Medulla oblongata (tissue), 1 donor: ENCODE data around the gene CACNA1C.
"Not testable (repeated sequence)": the region's sequence is repeated elsewhere in the genome, so short reads cannot be mapped to it uniquely, and the experiment has no call there.

Experiments
- DNase-seq: peaks from one replicate; pipeline ENCODE4 v3.0.0-alpha.2; 2015; ENCODE audit errors: extremely low spot score

The CACNA1C gene

GRCh38 chr12:2076196-2076570, 23.4 kb downstream of the CACNA1C start:
- no peak for DNase-seq

DNA sequence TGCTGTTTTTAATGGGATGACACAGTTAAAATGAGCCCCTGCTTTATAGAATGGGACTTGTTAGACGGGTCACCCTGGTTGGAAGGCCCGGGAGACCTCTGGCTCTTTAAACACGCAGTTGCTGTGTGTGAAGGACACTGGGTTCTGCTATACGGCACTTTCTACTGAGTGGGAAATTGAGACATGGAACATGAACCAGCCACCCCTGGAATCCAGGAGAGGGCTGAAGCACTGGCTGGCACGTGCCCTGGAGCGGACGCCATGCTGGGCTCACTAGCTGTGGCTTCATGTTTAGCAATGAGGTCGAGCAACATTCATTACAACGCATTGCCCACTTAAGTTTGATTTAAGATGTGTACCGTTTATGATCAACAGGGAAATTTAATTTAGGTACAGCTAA, 23.9 kb downstream of the CACNA1C start:
- no peak for DNase-seq

GRCh38 chr12:2080604-2081003, 27.8 kb downstream of the CACNA1C start:
- no peak for DNase-seq

- no peak for DNase-seq
Observed at GRCh38 chr12:2082321-2082720, 29.5 kb downstream of the CACNA1C start.

DNA sequence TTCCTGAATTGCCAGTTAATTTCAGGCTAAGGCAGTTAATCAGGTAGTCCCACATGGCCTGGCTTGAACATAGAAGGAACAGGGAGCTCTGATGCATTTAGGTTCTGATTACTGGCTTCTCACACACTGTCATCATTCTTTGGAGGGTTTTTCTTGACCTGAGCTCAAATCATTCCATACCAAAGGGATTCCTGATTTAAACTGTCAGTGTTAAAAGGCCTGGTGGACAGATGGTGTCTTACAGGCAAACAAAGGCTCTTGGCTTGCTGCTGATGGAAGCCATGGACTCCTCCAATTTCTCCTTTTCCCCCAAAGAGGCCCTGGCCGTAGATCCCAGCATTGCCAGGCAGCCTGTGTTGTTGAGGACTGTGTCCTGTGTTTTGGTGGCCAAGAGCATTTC, 30.2 kb downstream of the CACNA1C start:
- no peak for DNase-seq

DNA sequence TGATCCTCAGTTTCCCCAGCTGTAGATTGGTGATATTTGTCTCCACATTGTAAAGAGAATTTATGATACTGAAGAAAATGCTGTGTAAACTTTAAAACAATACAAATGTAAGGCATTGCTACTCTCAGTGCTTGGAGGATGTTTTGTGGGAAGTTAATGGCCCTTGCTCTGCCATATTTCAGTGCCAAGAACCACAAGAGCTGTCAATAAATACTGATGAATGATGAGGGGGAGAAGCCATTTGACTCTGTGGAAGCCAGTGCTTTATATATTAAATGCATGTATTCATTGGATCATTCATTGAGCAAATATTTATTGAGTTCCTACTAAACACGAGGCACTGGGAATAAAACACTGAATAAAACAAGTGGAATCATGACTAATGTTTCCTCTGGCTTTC, 30.8 kb downstream of the CACNA1C start:
- DNase-seq: no peak

- no peak for DNase-seq
Observed at GRCh38 chr12:2084553-2085296, 31.9 kb downstream of the CACNA1C start.

- no peak for DNase-seq
Observed at GRCh38 chr12:2092354-2092753, 39.6 kb downstream of the CACNA1C start.

DNA sequence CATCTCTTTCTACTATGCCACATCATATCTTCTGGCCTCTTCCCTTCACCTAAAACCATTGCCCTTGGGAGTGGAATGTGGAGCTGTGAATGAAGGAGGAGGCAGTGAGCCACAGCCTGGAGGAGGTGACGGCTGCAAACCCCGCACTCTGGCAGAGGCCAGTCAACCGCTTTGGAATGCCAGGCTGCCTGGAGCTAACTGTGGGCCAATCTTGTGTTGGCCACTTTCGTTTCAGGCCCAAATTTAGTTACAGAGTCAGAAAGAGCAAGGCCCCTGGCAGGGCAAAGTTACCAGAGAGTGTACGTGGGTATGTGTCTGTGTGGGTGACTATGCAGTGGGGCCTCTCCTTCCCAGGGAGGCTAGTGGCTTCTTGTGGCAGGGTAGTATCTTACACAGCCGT, 40.1 kb downstream of the CACNA1C start:
- no peak for DNase-seq

DNA sequence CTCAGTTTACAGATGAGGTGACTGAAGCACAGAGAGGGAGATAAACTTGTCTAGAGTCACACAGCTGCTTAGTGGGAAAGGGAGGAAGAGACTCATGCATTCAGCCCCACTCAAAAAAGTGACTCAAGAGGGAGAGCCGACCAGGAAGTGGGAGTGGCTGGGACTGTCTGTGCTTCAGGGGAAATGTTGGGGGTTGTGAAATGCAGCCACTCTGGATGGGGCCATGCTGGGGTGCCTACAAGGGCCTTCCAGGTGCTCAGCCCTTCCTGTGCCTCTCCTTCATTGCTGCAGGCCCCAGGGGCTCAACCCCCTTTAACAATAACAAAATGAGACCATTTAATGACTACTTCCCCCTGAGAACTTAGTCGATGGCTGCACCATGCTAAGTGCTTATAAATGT, 41.8 kb downstream of the CACNA1C start:
- no peak for DNase-seq

- no peak for DNase-seq
Observed at GRCh38 chr12:2095878-2096277, 43.1 kb downstream of the CACNA1C start.

DNA sequence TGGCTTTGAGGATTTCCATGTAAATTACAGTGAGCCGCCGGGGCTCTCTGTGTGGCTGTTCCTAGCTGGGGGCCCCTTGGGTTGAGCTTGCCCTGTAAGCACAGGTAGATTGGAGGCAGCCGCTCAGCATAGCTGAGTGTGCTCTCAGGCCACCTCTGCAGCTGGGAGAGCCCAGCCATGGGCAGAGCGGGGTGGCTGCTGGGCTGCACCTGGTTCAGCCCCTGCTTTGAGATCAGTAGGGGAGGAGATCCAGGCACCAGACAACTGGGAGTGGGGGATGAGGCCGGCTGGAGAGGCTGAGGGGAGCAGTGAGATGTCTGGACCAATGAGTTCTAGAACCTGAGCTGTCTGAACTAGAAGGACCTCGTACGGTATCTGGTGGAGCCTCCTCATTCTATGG, 44.8 kb downstream of the CACNA1C start:
- DNase-seq: no peak

GRCh38 chr12:2098852-2099251, 46.1 kb downstream of the CACNA1C start:
- DNase-seq: no peak

DNA sequence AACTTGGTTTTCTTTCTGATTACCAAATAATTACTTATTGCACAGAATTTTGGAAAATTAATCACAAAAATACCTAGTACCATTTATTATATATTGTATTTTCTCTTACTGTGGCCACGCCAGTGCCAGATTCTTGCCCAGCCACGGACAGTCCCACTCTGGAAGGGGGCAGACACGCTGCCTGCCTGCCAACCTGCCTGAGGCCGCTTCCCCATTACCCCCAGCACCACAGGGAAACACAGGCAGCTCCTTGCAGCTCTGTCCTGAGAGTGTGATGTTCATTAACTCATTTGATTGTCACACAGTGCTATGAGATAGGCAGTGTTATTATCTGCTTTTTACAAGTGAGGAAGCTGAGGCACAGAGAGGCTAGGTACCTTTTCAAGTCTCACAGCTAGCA, 46.8 kb downstream of the CACNA1C start:
- no peak for DNase-seq

GRCh38 chr12:2101359-2101758, 48.6 kb downstream of the CACNA1C start:
- DNase-seq: no peak

DNA sequence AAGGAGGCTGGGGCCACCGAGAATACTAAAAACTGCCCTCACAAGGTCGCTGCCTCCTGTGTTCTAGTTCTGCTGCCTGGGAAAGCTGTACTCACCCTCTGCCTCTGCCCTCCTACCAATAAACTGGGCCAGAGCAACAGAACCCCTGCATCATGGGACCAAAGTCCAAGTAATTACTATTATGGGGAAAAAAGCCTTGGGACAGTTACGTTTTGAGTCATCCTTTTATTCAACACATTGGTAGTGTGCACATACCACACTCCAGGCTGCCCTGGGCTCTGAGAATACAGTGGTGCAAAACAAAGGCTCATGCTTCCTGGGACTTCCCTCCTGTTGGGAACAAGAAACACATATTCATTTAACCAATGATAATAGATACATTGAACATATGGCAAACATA, 49.0 kb downstream of the CACNA1C start:
- no peak for DNase-seq

DNA sequence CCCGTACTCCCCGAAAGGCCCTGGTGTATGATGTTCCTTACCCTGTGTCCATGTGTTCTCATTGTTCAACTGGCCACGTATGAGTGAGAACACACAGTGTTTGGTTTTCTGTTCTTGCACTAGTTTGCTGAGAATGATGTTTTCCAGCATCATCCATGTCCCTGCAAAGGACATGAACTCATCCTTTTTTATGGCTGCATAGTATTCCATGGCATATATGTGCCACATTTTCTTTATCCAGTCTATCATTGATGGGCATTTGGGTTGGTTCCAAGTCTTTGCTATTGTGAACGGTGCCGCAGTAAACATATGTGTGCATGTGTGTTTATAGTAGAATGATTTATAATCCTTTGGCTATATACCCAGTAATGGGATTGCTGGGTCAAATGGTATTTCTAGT, 49.9 kb downstream of the CACNA1C start:
- DNase-seq: not testable (repeated sequence)

DNA sequence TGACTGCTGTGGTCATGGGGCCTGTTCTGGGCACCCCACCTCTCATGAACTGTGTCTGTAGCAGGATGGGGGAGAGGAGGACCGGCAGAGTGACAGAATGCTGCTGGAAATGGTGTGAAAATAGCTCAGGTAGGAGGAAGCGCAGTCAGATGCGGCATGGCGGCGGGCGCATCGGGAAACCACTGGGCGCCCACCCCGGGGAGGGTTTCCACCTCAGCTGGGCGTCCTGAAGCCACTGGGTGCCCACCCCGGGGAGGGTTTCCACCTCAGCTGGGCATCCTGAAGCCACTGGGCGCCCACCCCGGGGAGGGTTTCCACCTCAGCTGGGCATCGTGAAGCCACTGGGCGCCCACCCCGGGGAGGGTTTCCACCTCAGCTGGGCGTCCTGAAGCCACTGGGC, 52.6 kb downstream of the CACNA1C start:
- DNase-seq: not testable (repeated sequence)

DNA sequence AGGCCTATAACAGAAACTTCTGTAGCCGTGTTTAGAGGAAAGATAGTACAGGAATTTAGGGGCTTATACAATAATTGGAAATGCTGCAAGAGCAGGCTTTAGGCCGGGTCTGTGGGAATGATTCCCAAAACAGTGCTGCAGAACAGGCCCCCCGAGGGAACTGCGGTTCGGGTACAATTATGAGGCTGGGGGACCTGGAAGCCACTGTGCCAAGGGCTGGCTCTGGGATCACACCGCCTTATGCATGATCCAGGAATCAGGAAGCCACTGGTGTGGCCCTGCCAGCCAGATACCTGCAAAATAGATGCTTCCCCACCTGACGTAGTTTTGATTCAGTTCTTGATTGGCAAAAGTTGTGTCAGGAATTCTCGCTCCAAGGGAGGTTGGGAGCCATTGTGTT, 55.4 kb downstream of the CACNA1C start:
- DNase-seq: no peak

GRCh38 chr12:2108975-2109671, 56.3 kb downstream of the CACNA1C start:
- no peak for DNase-seq

- no peak for DNase-seq
Observed at GRCh38 chr12:2110127-2110526, 57.3 kb downstream of the CACNA1C start.

DNA sequence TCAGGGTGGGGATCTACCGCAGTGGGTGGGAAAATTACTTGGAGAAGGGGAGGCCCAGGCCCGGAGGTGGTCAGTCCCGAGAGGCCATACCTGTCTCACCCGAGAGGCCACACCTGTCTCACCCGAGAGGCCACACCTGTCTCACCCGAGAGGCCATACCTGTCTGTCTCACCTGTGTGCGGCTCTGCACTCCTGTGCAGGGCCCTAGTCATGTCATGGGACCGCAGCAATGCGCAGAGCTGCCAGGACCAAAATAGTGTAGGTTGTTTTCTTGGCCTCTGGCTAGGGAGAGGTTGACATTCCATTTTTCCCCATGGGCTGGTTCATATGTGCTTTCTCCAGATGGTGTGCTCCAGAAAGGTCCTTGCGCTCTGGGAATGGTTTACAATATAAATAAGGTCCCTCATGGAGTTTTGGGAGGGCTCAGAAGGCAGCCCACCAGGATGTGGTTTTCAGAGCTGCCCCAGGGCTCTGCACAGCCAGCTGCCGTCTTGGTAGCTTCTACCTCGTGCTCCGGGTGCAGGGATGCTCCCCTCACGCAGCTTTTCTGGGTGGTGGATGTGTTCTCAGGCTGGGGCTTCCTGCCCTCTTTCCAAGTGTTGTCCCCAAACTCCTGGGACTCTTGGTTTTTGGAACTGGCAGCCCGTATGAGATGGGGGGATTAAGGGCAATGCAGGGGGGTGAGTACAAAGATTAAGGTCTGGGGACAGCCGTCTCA, 58.2 kb downstream of the CACNA1C start:
- no peak for DNase-seq

DNA sequence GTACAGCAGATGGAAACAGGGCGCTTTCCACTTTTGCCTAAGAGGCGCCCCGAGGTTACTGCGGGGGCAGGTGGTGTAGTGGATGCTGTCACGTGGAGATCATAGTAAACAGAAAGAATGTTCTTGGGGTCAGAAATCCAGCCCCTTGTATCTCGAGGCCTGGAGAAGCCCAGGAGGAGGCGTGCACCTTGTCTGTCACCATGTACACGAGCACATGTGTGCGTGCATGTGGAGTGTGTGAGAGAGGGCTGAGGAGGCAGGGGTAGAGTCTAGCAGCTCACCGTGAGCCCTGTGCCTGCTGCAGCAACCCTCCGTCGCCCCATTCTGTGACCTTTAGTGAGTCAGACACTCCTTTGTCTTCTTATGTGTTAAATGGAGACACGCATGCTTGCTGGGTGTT, 59.0 kb downstream of the CACNA1C start:
- no peak for DNase-seq
